Islet of Langerhans (tissue), 1 donor: ENCODE results near the gene PKMYT1.
"Not testable (repeated sequence)": the region's sequence is repeated elsewhere in the genome, so short reads cannot be mapped to it uniquely, and the experiment has no call there.

Experiments used
- FAIRE-seq: peaks from one replicate; lab custom pipeline; 2011; peaks lifted over from hg19 to GRCh38; lab: Jason Lieb, UNC

Gene PKMYT1

DNA sequence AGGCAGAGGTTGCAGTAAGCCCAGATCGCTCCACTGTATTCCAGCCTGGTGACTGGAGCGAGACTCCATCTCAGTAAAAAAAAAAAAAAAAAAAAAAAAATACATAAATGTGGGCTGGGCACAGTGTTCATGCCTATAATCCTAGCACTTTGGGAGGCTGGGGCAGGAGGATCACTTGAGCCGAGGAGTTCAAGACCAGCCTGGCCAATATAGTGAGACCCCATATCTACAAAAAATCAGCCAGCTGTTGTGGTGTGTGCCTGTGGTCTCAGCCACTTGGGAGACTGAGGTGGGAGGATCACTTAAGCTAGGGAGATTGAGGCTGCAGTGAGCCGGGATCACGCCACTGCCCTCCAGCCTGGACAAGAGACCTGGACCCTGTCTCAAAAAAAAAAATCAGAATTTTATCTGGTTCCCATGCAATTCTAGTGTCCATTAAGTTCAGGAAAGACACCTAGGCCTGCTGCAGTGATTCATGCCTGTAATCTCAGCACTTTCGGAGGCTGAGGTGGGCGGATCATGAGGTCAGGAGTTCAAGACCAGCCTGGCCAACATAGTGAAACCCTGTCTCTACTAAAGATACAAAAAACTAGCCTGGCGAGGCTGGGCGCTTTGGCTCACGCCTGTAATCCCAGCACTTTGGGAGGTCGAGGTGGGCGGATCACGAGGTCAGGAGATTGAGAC is 48.9 kb downstream of the PKMYT1 start:
- not testable (repeated sequence) for FAIRE-seq

GRCh38 chr16:2930236-2930635 is 50.0 kb downstream of the PKMYT1 start:
- FAIRE-seq = no peak

GRCh38 chr16:2929693-2930092 is 50.6 kb downstream of the PKMYT1 start:
- no peak for FAIRE-seq

DNA sequence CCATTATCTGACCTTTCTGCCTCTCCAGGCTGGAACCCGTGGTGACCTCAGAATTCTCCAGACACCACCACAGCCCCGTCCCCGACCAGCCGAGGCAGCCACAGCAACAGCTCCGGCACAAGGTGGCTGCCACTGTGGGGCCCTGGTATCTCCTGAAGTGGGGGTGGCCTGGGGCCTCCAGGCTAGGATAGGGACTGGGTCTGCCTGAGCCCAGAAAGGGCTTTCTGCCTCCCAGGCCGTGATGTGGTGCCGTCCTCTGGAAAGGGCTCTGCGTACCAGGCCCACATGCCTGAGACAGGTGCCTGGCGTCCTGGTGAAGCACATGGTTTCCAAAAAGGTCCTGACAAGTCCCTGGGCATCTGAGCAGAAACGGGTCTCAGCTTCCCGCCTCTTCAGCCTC is 51.5 kb downstream of the PKMYT1 start:
- no peak for FAIRE-seq

DNA sequence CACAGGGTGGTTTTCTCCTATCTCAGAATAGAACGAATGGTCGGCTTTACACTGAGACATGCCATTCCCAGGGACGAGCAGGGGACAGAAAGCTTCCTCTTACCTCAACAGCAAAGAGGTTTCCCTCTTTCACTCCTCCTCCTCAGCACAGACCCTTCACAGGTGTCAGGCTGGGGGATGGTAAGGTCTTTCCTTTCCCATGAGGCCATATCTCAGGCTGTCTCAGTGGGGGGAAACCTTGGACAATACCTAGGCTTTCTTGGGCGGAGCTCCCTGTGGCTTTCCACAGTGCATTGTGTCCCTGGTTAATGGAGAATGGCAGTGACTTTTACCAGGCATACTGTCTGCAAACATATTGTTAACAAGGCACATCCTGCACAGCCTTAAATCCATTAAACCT is 52.1 kb downstream of the PKMYT1 start:
- FAIRE-seq = not testable (repeated sequence)

- FAIRE-seq = no peak
Measured at GRCh38 chr16:2927010-2927646, 53.1 kb downstream of the PKMYT1 start.

DNA sequence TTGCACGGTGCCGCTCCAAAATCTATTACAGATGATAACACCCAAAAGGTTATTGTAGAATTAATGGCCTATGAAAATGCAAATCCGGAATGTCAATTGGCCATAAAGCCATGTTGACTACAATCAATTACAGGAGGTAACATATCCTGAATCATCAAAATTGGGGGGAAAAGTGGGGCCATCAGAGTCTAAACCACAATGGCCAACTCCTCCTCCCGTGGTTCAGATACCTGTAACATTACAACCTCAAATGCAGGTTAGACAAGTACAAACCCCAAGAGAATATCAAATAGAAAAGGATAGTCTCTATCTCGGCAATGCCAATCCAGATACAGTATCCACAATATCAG is 53.6 kb downstream of the PKMYT1 start:
- no peak for FAIRE-seq

- FAIRE-seq = no peak
Measured at GRCh38 chr16:2925951-2926649, 54.1 kb downstream of the PKMYT1 start.

DNA sequence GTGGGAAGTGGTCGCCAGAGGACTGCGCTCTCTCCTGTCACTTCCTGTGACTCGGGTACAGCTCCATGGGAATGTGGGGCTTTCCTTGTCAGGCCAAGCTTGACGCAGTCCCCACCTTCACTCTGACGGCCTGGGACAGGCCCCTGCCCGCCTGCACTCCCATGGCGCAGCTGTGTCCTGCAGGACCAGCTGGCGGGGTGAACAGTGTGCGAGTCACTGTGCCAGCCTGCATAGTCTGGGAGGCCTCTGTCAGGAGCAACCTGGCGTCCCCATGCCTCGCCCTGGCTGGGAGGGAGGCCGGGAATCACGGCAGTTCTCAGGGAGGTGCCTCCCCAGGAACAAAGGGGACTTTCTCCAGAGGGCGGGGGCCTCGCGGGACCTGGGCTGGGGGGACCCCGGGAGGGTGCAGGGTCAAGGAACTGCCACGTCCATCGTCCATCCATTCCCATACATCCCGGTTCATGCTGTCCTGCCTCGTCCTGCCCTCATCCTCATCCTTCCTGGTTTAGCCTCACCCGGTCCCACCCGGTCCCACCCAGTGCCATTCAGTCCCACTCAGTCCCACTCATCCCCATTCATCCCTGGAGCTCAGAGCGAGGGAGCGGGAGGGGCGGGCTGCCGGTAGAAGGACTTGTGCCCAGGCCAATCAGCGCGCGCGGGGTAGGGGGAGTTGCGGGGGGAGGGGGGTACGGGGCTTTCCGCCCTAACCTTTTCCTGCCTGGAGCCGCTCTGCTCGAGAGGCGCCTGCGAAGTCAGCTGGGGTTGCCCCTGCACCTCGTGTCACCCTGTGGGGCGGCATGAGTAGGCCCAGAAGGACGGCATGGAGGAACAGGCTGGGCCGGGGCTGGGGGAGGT is 55.1 kb downstream of the PKMYT1 start:
- no peak for FAIRE-seq

DNA sequence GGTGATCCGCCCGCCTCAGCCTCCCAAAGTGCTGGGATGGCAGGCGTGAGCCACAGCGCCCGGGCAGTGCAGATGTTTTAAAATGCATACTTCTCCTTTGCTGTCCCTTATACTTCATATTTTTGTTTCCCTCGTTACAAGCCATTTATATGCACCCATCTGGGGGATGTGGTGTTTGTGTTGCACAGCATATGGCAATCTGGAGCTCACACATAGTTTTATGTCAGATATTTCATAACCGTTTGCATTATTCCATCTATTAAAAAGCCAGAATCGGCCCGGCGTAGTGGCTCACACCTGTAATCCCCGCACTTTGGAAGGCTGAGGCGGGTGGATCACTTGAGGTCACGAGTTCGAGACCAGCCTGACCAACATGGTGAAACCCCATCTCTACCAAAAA is 56.8 kb downstream of the PKMYT1 start:
- FAIRE-seq = no peak
